Measurements from ENCODE around the gene REL. TPM values are rescaled to one million over a fixed set of nuclear protein-coding genes. Genes with fewer than 3 reads are reported as not detected.

The REL gene
- total RNA-seq, 1 donor from 2014 or later = 5.4 TPM

DNA sequence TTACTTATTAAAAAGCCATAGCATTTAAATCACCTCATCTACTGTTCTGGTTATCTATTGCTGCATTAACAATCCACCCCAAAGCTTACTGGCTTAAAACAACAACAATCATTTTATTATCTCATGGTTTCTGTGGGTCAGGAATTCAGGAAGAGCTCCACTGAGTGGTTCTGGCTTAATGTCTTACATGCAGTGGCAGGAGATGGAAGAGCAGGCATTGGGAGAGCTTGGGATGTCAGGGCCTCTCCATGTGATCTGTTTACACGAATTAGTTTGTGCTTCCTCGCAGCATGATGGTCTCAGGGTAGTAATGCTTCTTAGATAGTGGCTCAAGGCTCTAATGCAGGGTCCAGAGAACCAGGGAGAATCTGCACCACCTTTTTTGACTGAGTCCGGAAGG, 14.4 kb upstream of the REL start:
- DNase-seq (ENCODE audit: low spot score) = no peak
- H3K9me3 Mint-ChIP-seq (ENCODE audit: low read depth) = peaks cover 3% of the 10 kb centered on the region
- no peaks in the 10 kb centered on the region for H3K36me3 Mint-ChIP-seq (ENCODE audit: low read depth)
- H3K27me3 Mint-ChIP-seq (ENCODE audit: low read depth) = no peaks in the 10 kb centered on the region
- H3K4me1 Mint-ChIP-seq (ENCODE audit: low read depth) = no peaks in the 10 kb centered on the region
- no peak overlapping the region for H3K27ac Mint-ChIP-seq (ENCODE audit: unreplicated experiment)
- no peak overlapping the region for H3K4me3 Mint-ChIP-seq (ENCODE audit: unreplicated experiment)
- no peak for TF ChIP-seq CTCF (IDR thresholded peaks at IDR 0.05)

DNA sequence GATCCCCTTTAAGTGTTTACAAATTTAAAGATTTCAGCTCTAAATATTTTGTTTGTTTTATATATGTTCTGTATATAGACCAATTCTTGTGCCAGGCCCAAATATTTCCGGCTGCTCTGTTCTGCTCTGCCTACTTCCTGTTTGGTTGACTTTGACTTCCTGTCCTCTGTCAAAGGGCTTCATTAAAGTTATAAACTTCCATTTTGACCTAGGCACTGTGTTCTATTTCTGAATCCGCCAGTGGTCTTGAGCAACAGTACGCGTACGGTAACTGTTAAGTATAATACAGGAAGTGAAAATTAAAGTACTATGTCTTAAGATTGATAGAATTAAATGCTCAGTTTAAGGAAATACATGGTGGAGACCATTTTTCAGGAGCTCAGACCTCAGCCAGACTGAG, 13.5 kb upstream of the REL start:
- no peaks in the 10 kb centered on the region for H3K4me1 Mint-ChIP-seq (ENCODE audit: low read depth)
- no peaks in the 10 kb centered on the region for H3K36me3 Mint-ChIP-seq (ENCODE audit: low read depth)
- H3K27me3 Mint-ChIP-seq (ENCODE audit: low read depth) = no peaks in the 10 kb centered on the region
- TF ChIP-seq CTCF (IDR thresholded peaks at IDR 0.05) = no peak
- no peak overlapping the region for H3K4me3 Mint-ChIP-seq (ENCODE audit: unreplicated experiment)
- H3K27ac Mint-ChIP-seq (ENCODE audit: unreplicated experiment) = no peak overlapping the region
- no peak for DNase-seq (ENCODE audit: low spot score)
- peaks cover 3% of the 10 kb centered on the region for H3K9me3 Mint-ChIP-seq (ENCODE audit: low read depth)

GRCh38 chr2:60868589-60869273, 12.6 kb upstream of the REL start:
- no peaks in the 10 kb centered on the region for H3K27me3 Mint-ChIP-seq (ENCODE audit: low read depth)
- DNase-seq (ENCODE audit: low spot score) = no peak

DNA sequence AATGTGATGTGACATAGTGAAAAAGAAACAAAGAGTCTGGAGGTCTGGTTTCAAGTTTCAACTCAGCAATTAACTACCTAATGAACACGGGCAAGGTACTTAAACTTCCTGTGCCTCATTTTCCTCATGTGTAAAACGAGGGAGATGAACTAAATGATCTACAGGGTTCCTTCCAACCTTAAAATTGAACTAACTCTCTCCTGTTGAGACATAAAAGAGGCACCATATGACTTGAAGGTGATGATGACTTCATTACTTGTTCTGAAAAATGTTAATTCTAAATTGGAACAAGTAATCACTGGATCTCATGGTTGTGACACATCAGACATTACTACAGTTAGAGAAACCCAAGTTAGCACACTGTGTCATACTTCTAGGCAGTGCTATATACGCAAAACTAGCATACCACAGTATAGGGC, 8.9 kb upstream of the REL start:
- Mint-ChIP-seq H3K36me3 (ENCODE audit: low read depth) (no peaks in the 10 kb centered on the region), H3K4me3 (ENCODE audit: unreplicated experiment) (no peak overlapping the region), H3K27me3 (ENCODE audit: low read depth) (no peaks in the 10 kb centered on the region), H3K4me1 (ENCODE audit: low read depth) (no peaks in the 10 kb centered on the region), H3K27ac (ENCODE audit: unreplicated experiment) (no peak overlapping the region), H3K9me3 (ENCODE audit: low read depth) (peaks cover 3% of the 10 kb centered on the region)
- TF ChIP-seq CTCF (IDR thresholded peaks at IDR 0.05) = no peak
- no peak for DNase-seq (ENCODE audit: low spot score)

More at GRCh38 chr2:60868589-60869273, 12.6 kb upstream of the REL start:
- Mint-ChIP-seq H3K4me3 (ENCODE audit: unreplicated experiment) (no peak overlapping the region), H3K36me3 (ENCODE audit: low read depth) (no peaks in the 10 kb centered on the region), H3K9me3 (ENCODE audit: low read depth) (peaks cover 3% of the 10 kb centered on the region), H3K27ac (ENCODE audit: unreplicated experiment) (no peak overlapping the region), H3K4me1 (ENCODE audit: low read depth) (no peaks in the 10 kb centered on the region)
- no peak for TF ChIP-seq CTCF (IDR thresholded peaks at IDR 0.05)

DNA sequence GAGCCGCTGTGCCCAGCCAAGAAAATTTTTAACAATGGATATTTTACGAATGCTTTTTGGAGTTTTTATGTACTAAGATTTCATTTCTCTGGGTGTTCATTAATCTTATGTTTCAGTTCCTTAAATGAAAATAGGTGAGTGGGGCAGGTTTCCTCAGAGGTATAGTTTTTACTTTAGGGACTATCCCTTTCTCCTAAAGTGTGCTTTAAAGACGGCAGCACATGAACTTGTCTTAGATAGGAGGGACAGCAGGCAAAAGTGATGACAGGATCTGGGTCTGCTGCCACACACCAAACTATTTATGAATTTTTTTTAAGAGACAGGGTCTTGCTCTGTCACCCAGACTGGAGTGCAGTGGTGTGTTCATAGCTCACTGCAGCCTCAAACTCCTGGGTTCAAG, 8.0 kb upstream of the REL start:
- no peak for DNase-seq (ENCODE audit: low spot score)
- H3K27me3 Mint-ChIP-seq (ENCODE audit: low read depth) = no peaks in the 10 kb centered on the region
- no peaks in the 10 kb centered on the region for H3K9me3 Mint-ChIP-seq (ENCODE audit: low read depth)
- H3K4me3 Mint-ChIP-seq (ENCODE audit: unreplicated experiment) = no peak overlapping the region
- no peaks in the 10 kb centered on the region for H3K4me1 Mint-ChIP-seq (ENCODE audit: low read depth)
- no peak for TF ChIP-seq CTCF (IDR thresholded peaks at IDR 0.05)
- H3K36me3 Mint-ChIP-seq (ENCODE audit: low read depth) = no peaks in the 10 kb centered on the region
- no peak overlapping the region for H3K27ac Mint-ChIP-seq (ENCODE audit: unreplicated experiment)
